Cerebellar nuclear complex (tissue), 1 donor: ENCODE data around the gene MREG.
"Not testable (repeated sequence)": the region's sequence is repeated elsewhere in the genome, so short reads cannot be mapped to it uniquely, and the experiment has no call there.

Experiments
- DNase-seq, 2 experiments: peaks; one replicate each; lab custom pipeline; 2025; lab: John Stamatoyannopoulos, UW

Gene MREG

DNA sequence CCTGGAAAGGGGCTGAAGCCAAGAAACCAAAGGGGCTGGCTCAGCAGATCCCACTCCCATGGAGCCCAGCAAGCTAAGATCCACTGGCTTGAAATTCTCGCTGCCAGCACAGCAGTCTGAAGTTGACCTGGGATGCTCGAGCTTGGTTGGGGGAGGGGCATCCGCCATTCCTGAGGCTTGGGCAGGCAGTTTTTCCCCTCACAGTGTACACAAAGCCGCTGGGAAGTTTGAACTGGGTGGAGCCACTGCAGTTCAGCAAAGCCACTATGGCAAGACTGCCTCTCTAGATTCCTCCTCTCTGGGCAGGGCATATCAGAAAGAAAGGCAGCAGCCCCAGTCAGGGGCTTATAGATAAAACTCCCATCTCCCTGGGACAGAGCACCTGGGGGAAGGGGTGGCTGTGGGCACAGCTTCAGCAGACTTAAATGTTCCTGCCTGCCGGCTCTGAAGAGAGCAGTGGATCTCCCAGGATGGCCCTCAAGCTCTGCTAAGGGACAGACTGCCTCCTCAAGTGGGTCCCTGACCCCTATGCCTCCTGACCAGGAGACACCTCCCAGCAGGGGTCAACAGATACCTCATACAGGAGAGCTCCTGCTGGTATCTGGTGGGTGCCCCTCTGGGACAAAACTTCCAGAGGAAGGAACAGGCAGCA lies 24.7 kb downstream of the MREG start:
- not testable (repeated sequence) for DNase-seq

DNA sequence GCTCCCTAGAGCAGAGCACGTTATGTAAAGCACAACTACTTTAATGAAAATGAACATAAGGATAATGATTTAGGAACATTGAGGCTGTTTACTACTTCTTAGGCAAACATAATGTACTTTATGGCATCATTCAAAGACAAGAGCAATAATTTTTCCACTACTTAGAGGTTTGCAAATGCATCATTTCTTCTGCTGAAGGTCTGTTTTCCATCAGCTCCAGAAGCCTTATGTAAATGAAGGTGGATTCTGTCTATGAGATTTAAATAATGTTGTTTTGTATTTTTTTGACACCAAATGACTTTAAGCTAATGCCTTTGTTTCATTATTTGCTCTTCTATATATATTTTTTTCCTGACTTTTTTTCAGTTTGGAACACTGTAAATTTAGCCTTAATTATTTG lies 28.1 kb downstream of the MREG start:
- no peak for DNase-seq

DNA sequence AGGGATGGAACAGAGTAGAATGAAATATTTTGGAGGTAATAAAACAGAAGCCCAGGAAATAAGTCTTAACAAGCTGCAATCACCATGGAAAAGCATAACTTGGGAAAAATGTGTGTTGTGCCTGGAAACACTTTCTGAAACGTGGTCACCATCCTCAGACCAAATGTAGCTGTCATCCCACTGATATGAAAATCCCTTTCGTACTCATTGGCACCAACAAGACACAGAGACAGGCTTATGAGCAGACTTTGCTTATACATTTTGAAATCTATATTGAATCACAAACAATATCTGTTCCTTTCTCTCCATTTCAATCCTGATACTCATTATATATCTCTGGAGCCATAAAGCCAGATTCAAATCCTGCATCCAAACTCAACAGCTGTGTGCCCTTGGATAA lies 28.7 kb downstream of the MREG start:
- no peak for DNase-seq

DNA sequence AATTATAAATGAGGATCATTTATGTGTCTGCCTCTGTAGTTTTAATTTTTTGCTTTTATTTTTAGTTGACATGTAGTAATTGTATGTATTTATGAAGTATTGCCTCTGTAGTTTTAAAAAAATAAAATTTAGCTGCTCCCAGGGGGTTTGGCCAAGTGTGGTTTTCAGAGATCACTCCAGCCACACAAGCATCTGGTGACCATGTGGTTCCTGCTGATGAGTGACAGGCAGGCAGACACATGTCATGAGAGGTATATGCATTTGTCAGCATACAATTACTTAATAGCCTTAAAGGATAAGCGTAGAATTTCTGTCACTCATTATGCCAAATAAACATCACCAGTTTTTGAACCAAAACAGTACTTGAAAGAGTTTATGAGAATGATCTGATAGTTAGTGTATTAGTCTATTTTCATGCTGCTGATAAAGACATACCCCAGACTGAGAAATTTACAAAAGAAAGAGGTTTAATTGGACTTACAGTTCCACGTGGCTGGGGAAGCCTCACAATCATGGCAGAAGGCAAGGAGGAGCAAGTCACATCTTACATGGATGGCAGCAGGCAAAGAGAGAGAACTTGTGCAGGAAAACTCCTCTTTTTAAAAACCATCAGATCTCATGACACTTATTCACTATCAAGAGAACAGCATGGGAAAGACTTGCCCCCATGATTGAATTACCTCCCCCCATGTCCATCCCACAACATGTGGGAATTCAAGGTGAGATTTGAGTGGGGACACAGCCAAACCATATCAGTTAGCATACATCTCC lies 29.6 kb downstream of the MREG start:
- DNase-seq, result no peak

DNA sequence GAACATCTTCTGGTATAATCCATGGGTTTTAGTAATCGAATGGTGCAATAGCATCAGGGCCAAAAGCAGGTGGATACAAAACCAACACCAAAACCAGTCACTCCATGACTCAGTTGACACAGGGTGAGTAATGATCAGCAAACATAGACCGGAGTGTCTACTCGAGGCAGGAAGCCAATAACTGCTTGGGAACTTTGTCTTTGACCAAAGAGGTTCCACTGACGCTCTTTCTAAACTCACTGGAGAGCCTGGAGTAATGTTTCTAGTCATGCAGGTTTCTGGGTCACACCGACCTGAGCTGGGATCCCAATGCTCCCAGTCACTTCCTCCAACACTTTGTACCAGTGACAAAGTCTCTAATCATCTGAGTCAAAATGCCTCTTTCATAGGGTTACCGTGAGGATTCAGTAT lies 30.9 kb downstream of the MREG start:
- DNase-seq, result no peak

DNA sequence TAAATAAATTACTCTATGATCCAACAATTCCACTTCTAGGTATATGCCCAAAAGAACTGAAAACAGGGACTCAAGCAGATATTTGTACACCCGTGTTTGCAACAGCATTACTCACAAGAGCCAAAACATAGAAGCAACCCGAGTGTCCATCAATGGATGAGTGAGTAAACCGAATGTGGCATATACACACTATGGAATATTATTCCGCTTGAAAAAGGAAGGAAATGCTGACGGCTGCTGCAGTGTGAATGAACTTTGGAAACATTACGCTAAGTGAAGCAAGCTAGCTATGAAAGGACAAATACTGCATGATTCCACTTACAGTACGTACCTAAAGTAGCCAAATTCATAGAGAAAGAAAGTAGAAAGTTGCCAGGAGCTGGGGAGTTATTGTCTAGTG lies 32.2 kb downstream of the MREG start:
- no peak for DNase-seq

DNA sequence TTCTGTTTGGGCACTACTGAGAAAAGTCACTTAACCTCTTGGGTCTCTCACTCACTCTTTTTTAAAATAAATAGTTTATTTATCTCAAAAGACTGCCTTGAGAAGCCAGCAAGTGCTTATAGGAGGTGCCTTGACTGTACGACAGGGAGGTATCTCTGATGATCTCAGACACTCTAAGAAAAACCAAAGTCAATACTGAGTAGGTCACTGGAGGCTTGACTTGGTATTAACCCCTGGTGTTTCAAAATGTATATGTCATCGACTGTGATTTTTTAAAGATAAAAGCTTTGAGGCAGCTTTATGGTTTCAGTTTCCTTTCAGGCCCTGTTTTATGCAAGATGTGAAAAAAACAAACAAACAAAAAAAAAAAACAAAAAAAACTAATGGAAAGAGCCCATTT lies 33.7 kb downstream of the MREG start:
- DNase-seq, result no peak

DNA sequence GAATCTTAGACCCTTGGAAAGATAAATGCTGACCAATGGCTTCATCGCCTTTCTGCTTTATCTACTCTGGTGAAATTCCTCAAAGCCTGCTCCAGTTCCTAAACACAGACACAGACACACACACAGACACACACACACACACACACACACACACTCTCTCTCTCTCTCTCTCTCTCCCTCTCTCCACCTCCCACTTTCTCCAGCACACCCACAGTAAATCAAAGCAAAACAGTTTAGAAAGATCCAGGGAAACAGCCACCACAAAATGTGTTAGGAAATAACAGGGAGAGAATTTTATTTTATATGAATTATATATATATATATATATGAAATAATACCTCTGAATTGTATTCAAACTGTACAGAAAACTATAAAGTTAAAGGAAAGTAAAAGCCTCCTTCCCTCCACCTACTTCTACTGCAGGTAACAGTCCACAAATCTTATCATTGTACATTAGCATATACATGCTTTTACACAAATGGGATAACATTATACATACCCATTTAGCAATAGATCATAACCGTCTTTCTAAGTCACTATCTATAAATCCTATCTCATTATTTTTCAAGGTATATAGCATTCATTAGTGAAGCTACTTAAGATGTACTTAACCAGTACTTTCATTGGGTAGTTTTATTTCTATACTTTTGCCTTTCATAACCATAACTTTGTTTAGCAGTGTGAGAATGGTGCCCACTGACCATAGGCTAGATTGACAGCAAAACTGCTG lies 38.5 kb downstream of the MREG start:
- DNase-seq, result no peak

DNA sequence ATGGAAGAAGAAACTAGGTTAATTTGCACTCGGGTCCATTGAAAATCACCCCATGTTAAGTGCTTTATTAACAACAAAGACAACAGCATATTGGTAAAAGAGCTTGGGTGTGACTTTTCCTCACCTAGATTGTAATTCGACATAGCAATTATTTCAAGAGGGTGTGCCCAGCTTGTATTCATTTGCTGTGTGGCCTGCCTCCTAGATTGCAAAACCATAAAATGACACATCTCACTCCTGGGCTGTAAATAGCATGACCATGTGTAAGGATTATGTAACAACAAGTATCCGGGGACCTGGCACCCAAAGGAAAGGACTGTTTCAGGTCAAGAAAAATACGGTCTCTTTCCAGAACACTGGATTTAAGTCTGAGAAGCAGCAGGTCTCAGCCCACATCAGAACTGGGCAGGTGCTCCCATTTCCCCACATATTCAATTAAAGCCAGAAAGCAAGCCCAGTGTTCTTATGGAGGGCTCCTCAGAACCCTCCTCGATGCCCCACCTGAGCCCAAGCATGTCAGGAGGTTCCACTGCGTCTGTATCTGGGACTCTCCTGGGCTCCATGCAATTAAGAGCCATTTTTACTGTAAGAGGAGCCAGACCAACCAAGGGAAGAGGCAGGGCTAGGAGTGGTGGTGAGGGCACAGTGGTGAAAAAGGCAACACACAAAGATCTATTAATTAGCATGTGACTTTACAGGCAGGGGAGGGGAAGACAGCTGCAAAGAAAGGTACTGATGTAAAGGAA lies 39.2 kb downstream of the MREG start:
- no peak for DNase-seq

DNA sequence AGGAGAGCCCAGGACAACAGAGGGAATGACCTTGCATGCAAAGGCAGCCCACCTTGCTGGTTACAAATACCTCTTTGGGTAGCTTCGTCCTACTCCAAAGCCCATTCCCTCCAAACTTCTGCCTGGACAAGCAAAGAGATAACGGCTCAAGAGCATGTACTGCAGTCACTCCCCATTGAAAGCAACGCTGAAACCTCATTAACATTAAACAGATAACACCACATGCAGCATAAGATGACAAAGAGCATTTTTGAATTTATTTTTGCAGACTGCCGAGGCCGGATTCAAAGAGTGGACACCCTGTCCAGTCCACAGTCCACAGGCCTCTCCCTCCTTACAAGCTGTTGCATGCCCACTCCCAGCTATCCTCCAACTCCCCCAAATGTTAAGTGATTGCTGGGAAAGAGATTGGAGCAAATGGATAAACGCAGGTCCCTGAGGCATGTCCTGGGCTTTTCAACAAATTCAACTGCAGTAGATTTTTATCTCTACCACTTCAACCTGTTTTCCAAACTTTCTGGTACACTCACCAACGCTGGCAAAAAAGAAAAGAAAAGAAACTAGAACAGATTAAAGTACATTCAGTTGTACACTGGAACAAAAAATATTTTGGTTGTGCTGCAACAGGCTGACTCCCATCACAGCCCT lies 40.1 kb downstream of the MREG start:
- DNase-seq, result no peak

DNA sequence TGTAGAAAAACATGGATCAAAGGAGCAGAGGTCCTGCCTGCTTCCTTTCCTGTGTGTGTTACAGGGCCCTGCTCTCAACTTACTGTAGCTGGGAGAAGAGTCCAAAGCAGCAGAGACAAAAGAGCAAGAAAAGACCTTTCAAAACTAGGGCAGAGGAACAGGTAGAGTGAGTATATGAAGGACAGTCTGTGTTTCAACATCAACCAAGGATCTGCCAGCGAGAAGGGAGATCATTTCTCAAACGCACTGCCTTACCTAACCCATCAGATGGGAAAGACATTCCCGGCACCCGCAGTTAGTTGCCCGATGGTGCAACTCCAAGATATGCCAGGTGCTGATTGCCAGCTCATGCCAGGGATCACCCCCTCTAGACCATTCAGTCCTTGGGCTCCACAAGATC lies 41.7 kb downstream of the MREG start:
- no peak for DNase-seq

DNA sequence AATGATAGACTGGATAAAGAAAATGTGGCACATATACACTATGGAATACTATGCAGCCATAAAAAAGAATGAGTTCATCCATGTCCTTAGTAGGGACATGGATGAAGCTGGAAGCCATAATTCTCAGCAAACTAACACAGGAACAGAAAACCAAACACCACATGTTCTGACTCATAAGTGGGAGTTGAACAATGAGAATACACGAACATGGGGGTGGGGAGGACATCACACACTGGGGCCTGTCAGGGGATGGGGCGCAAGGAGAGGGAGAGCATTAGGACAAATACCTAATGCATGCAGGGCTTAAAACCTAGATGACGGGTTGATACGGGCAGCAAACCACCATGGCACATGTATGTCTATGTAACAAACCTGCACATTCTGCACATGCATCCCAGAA lies 42.5 kb downstream of the MREG start:
- not testable (repeated sequence) for DNase-seq

DNA sequence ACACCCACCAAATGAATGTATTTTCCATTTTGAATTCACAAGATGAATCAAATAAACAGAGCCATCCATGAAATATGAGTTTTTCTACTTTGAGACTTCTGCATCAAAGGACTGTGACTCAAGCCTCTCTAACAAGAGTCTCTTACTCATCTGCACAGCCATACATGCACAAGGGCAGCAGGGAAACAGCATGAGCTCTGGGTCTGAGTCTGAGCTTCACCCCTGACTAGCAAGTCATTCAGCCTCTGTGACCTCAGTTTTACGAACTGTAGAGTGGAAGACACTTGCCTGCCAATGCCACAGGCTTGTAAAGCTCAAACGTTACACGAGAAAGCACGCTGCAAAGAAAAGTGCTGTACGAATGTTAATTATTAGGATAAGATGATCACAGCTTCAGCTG lies 42.9 kb downstream of the MREG start:
- no peak for DNase-seq

DNA sequence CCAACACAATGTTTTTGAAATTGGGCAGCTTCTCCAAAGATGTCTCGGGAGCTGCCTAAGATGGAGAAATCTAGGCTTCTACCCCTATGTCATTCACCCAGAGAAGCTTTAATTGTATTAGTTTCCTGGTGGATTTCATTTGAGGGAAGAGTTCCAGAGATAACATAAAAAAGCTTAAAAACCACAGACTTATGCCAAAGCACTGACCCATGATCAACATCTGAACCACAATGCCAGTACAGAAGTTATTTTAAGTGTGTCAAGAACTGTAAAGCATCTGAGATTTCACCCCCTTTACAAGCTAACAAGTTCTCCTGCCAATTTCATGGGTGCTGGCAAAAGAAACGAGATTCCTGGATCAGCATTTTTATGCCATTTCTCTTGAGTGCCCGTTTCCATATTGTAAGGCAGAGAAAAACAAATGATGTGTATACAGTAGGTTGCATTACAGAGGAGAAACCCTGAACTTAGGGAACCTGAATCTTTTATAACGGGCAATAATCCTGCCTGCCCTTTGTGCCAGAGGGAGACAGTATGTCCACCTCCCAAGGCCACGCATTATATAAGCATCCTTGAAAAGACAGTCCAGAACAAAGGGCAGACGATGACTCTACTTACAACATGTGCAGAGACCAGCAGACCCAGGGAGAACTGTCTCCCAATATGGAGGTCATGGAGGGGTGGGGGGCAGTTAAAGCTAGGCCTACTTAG lies 44.1 kb downstream of the MREG start:
- DNase-seq, result no peak

DNA sequence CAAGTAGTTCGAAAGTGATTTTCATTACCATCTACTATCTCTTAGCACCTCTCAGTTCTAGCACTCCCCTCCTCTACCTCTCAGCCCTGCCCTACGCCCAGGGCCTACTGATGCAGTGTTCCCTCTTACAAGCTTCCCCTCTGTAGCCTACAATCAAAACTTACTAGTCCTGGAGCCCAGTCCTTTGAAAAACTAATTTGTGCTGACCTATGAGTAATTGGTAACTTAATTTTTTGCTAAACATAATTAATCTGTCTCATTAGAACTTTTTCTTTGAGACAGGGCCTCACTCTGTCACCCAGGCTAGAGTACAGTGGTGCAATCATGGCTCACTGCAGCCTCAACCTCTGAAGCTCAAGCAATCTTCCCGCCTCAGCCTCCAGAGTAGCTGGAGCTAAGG lies 44.9 kb downstream of the MREG start:
- no peak for DNase-seq

DNA sequence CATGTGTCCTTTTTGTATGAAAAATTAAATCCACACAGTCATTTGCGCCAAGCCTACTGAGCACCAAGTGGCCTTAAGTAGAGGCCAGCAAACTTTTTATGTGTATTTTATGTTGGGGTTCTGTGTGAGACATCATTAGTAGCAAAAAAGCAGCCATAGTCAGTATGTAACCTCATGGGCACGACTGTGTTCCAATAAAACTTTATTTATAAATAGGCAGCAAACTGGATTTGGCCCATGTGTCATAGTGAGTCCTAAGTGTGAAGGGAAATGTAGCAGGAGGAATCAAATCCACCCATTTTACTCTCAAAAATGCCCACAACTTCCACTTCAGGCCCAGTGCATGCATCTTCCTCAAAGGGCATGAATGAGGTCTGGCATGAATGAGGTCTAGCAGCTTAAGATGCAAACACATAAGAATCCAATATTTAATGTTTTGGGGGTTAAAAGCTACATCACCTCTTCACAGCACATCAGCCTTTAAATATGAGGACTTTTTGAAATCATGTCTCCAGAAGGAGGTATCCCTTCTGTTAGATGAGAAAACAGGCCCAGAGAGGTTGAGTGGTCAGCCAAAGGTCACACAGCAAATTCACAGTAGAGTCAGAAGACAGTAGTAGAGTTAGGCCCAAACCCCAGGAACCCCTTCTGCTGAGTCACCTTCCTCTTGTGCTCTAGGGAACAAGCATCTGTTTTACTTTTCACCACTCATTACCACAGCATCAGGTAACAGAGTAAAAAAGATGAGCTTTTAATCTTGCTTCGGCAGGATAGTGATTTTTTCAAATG lies 45.6 kb downstream of the MREG start:
- no peak for DNase-seq

DNA sequence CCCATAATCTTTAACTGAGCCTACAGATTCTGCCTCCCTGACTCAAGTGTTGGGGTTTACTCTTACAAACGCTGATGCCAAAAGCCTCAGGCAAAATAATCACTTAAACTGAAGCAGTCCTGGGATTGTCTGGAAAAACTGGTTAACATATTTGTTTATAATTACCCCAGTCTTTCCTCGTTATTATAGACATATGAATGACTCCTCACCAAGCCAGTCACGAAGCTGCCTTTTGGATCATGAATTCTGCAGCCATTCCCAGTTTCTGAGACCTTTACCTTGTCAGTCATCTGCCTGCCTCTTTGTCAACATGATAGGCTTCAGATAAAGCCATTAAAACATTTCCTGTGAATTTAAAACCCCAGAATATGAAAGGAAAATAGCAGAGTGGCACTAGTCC lies 46.4 kb downstream of the MREG start:
- no peak for DNase-seq

DNA sequence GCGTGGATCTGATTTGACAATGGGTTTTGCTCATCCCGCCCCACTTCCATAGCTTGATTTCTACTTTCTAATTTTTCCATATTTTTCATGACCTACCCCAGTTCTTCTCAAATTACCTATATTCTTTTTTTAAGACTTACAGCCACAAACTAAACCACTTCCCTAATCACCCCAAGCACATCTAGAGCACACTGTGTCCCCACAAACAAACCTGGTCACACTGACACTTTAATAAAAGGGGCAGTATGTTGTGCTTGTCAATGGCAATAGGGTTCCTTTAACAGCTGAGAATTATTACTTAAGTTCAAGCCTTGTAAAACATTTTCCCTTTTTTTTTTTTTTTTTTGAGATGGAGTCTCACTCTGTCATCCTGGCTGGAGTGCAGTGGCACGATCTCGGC lies 47.1 kb downstream of the MREG start:
- DNase-seq, result no peak

DNA sequence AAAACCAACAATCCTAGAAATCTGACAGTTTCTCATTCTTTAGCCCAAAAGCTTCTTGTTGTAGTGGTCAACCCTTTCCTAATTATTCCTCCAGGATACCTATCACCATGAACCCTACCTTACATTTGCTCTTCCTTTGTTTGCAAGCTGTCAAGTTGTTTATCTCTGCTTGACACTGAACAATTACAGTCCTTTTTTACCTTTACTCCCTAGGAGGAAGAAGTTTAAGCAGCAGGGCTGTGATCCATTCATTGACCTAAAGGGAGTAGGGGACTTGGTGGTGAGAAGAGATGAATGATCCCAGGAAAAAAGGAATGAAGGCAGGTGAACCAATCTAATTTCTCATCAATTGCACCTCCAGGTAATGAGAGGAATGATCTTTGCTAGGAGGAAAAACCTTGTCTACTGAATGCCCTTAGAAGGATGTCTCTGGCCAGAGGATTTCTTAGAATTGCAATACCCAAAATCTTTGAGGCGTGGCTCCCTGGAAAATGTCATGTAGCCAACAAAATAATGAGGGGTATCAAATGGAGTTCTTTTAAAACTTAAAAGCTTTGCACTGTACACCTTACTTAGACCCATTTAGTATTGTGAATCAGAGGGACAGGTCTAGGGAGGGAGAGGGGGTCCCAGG lies 47.7 kb downstream of the MREG start:
- DNase-seq, result no peak

DNA sequence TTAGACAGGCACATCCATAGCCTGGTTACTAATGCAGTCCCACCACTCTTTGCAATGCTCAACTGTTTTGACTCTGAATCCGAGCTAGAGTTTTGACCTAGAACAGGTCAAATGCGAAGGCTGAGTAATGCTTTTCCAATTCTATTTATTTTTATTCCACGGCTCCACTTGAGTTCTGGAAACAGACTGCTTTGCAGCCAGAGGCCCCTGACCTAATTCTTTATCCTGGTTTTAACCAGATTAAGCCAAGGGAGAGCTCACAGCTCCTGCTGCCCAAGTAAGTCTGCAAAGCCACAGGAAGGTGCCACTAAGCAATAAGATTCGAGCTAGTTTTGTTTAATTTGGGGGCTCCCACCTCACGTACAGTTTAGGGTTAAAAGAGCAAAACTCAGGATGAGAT lies 51.4 kb downstream of the MREG start:
- DNase-seq, result peak; percentile 2 to 17
